ENCODE measurements around the gene MCCD1. TPM values are rescaled to one million over a fixed set of nuclear protein-coding genes. Genes with fewer than 3 reads are reported as not detected.
"Not testable (repeated sequence)": the region's sequence is repeated elsewhere in the genome, so short reads cannot be mapped to it uniquely, and the experiment has no call there.

Gene MCCD1
- not detected for total RNA-seq
- long read RNA-seq, result 0 reads

DNA sequence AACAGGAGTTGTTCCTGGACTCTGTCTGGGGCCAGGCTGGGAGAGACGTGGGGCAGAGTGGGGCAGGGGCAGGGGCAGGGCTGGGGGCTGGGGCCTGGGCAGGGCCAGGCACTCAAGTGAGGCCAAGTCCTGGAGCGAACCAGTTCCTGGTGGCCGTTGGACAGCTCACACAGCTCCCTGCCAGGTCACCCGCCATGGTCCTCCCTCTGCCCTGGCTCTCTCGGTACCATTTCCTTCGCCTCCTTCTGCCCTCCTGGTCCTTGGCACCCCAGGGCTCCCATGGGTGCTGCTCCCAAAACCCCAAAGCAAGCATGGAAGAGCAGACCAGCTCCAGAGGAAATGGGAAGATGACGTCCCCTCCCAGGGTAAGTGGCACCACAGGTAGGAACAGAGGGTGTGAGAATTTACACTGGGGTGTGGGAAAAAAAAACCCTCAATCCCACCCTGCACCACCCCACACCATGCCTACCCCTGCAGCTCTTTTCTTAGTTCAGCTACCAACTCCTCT is at the start of gene MCCD1:
Gene MCCD1, plus strand, starts transcription at position 142 of the 508 bp plus-strand sequence. Its CDS starts 53 bp downstream, at position 195.
- intact Hi-C loops (cut with DNase I), result no loop called here
- DNase-seq (ENCODE audit: low spot score), result no peak

DNA sequence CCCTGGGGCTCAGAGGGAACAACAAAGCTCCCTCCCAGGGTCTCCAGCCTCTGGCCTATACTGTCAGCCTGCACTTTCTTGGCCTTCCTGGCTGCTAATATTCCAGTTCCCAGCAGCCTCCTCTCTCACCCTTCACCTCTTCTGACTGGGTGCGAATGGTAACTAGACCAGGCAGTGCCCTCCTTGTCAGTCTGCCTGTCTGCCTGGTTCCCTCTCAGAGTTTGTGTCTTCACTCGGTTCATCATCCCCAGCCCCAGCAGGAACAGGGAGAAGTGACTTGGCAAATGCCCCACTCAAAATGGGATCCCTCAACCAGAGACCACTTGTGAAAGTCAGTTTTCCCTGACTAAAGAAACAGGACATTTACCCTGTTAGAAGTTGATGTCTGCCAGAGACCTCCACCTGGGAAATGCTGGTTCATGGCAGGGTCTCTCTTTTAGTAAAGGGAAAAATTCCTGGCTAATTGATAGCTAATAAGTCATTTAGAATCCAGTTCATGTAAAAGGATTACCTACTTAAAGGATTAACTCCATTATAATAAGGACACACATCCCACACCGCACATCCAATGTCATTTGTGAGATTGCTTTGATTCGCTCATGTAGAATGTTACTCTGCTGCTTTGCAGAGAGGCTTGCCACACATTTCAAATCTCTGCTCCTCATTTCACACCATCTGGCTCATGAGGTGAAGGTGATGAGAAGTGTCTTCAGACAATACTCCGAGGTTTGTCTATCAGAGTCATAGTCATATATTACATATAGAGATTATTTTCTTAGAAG is 49.4 kb upstream of the MCCD1 start:
- intact Hi-C loops (cut with DNase I), result no loop called here
- no peak for DNase-seq (ENCODE audit: low spot score)

DNA sequence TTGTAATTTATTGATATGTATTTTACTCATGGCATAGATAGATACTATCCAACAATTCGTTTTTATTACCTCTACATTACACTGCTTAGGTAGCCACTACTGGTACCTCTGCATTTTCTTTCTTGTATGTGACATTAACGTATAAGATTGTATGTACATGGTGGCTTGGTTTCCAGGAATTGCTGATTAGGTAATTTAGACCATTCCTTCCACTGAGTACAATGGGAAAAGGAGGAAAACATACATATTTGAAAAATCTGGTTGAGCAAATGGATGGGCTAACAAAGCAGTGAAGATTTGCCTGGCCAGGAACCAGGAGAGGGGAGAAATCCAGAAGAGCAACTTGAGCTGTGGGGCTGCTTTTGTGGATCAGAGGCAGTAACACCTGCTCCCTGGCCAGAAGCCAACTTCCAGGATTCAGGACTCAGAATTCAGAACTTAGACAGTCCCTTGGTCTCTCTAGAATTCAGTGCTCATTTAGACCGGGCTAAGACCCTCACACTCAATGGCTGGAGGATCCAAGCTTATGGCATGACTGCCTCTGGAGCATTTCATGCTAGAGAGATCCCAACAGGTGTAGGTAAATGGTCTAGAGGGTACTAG is 48.7 kb upstream of the MCCD1 start:
- intact Hi-C loops (cut with DNase I), result no loop called here

DNA sequence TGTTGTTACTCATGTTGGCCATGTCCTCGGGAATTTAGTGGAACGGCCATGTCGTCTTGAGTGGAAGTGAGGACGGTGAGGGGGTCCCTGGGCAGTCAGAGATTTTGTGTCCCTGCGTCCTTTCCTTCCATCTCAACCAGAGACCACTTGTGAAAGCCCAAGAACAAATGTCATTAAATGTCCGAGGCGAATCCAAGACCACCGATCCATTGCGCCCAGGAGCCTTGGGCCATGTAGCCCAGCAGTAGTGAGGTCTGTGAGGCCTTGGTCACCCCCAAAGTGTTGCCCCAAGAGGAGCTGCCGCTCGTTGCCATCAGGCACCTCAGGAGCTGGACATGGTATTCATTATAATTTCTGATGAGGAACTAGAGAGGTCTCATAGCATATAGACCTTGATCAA is 48.2 kb upstream of the MCCD1 start:
- no peak for DNase-seq (ENCODE audit: low spot score)
- intact Hi-C loops (cut with DNase I), result no loop called here

More for the DNA sequence above, 48.7 kb upstream of the MCCD1 start:
- DNase-seq (ENCODE audit: low spot score), result no peak

GRCh38 chr6:31483392-31483791 is 45.4 kb upstream of the MCCD1 start:
- intact Hi-C loops (cut with DNase I), result no loop called here
- no peak for DNase-seq (ENCODE audit: low spot score)

DNA sequence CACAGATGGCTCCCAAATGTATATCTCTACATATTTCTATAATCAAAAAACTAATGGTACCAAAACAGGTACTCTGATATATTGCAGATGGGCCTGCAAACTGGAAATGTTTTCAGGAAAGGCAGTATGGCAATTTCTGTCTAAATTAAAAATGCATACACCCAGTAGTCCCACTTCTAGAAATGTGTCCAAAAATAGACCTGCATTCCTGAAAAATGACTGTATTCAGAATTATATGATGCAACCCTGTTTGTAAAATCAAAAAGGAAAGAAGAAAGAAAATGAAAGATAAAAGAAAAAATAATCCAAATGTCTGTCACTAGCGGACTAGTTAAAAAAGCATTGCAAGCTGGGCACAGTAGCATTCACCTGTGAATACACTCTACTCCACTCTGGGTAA is 43.7 kb upstream of the MCCD1 start:
- intact Hi-C loops (cut with DNase I), result loop anchor here (5.0 kb wide), 1 partner anchor 93 kb away; no protein-coding TSS in a partner anchor
- no peak for DNase-seq (ENCODE audit: low spot score)

DNA sequence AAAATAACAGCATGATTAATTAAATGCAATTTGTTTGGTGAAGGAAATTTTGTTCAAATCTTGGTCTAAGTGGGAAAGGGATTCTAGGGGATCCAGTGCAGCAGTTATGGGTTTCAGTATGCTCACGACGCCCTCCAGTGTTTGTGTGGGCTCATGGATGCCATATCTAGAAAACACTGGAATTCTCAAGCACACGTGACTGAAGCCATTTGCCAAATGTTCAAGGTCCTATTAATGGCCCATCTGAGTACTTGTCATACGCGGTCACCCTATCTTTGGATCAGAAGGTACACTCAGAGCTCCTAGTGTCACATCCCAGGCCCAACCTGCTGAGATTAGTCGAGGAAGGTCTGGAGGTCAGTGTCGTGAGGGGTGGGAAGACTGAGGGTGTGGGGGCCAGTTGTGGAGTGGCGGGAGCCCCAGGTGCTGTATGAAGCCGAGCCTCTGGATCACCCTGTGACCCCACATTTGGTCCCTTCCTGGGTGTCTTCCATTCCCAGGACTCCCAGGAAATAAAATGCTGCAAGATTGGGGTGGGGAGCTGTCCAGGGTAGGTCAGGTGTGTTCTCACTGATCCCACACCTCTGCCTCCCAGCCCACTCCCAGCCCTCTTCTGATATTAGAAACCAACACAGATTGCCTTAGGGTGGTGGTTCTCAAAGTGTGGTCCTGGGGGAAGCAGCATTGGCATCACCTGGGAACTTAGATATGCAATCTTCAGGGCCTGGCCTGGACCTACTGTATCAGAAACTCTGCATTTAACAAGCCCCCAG is 42.5 kb upstream of the MCCD1 start:
- intact Hi-C loops (cut with DNase I), result loop anchor here (5.0 kb wide), 1 partner anchor 94 kb away; no protein-coding TSS in a partner anchor
- not testable (repeated sequence) for DNase-seq (ENCODE audit: low spot score)

DNA sequence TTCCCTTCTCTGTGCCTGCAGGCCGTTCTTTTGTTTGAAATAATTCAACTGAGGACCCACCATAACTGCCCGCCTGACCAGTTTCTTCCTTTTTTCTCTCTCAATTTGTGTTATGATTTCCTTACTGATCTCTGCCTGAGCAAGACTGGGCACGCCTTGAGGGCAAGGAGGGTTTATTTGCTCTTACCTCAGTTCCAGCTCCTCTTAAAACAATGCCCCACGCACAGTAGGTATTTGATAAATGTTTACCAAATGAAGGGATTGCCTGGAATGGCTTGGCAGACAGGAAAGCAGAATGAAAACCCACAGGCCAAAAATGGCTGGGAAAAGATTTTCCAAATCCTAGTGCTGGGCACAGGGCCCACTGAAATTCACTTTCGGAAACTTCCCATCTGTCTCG is 41.1 kb upstream of the MCCD1 start:
- intact Hi-C loops (cut with DNase I), result loop anchor here (5.0 kb wide), 1 partner anchor 95 kb away; no protein-coding TSS in a partner anchor
- DNase-seq (ENCODE audit: low spot score), result not testable (repeated sequence)

GRCh38 chr6:31489086-31489485 is 39.7 kb upstream of the MCCD1 start:
- intact Hi-C loops (cut with DNase I), result loop anchor here (5.0 kb wide), 1 partner anchor 97 kb away; no protein-coding TSS in a partner anchor
- no peak for DNase-seq (ENCODE audit: low spot score)

- intact Hi-C loops (cut with DNase I), result no loop called here
- DNase-seq (ENCODE audit: low spot score), result no peak
Observed at GRCh38 chr6:31490115-31490873, 38.5 kb upstream of the MCCD1 start.

GRCh38 chr6:31493550-31493874 is 35.2 kb upstream of the MCCD1 start:
- intact Hi-C loops (cut with DNase I), result loop anchor here (2.0 kb wide), 1 partner anchor 49 kb away; the partner anchor contains the start of gene DDX39B
- DNase-seq (ENCODE audit: low spot score), result not testable (repeated sequence)

DNA sequence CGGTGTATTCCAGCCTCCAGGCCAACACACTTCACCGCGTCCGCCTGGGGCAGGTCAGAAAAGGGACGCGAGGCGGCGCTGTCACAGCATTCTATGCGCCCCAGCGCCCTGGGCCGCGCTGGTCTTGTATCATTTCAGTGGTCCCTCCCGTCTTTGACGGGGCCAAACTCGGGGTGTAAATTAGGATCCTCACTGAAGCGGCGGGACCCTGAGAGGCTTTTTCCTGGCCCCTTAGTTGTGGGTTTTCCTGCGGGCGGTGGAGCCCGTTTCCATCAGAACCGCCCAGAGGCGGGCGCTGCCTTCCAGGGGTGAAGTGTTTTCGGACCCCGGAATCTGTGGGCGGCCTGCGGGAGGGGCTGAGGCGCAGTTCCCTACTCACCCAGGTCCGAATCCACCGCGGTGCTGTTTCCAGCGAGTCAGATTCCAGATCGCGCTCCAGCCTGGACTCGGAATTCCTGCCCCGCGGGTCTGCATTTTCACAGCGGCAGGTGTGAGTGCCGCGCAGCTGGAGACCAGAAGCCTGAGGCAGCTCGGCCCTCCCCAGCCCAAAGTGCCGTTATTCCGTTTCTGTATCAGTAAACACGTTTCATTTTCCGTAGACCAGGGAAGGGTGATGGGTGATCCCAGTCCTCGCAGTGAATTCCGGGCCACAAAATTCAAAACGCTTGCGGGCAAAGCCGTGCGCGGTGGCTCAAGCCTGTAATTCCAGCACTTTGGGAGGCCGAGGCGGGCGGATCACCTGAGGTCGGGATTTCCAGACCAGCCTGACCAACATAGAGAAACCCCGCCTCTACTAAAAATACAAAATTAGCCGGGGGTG is 34.7 kb upstream of the MCCD1 start:
- DNase-seq (ENCODE audit: low spot score), result peak; percentile 94
- intact Hi-C loops (cut with DNase I), result loop anchor here (2.0 kb wide), 1 partner anchor 49 kb away; the partner anchor contains the start of gene DDX39B

DNA sequence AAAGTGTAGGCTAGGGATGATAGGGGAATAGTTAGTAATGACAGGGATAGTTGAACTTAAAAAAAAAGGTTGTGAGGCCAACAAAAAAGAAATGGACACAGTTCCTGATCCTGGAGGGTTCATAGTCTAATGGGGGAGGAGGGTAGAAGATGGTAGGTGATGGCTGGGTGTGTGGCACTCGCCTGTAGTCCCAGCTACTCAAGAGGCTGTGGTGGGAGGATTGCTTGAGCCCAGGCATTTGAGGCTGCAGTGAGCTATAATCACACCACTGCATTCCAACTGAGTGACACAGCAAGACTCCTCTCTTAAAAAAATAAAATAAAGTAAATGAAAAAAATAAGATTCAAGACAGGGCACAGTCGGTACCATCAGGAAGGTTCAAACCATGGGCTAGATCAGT is 33.2 kb upstream of the MCCD1 start:
- intact Hi-C loops (cut with DNase I), result loop anchor here (5.0 kb wide), 1 partner anchor 102 kb away; no protein-coding TSS in a partner anchor
- no peak for DNase-seq (ENCODE audit: low spot score)

- intact Hi-C loops (cut with DNase I), result loop anchor here (5.0 kb wide), 1 partner anchor 100 kb away; no protein-coding TSS in a partner anchor
- DNase-seq (ENCODE audit: low spot score), result not testable (repeated sequence)
Observed at GRCh38 chr6:31496826-31497225, 31.9 kb upstream of the MCCD1 start.

DNA sequence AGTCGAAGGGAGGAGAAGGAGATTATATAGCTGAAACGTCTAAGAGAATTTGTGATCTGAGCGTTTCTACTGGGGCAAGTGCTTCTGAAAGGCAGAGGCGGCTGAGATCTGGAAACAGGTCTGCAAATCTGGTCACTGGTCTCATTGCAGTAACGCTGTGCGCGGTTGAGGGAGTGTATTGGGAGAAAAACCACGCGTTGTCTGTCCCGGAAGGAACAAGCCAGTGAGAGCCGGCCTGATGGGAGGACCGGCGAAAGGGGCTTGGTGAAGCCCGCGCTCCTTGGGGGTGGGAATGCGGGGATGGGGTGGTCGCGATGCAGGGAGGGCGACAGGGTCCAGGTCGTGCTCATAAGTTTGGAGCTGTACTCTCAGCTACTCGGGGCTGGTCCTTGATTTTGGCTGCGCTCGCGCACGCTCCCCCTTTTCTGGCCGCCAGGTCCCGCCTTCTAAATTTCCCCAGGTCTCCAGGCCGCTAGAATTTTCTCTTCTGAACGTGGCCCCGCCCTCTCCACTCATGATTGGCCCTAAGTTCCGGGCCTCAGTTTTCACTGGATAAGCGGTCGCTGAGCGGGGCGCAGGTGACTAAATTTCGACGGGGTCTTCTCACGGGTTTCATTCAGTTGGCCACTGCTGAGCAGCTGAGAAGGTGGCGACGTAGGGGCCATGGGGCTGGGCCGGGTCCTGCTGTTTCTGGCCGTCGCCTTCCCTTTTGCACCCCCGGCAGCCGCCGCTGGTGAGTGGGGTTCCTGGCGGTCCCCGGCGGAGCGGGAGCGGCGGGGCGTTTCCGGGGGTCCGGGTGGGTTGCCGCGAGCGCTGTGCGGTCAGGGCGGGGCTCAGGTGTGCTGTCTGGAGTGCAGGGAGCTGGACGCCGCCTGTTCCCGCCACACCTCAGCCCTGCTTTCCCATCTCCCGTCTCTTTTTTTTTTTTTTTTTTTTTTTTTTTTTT is 31.0 kb upstream of the MCCD1 start, which contains the start of gene MICB:
Gene MICB, plus strand, starts transcription at position 615 of the 946 bp plus-strand sequence. Its CDS starts 49 bp downstream, at position 664.
- intact Hi-C loops (cut with DNase I), result loop anchor here (5.0 kb wide), 1 partner anchor 99 kb away; no protein-coding TSS in a partner anchor
- peak; percentile 93 for DNase-seq (ENCODE audit: low spot score)

GRCh38 chr6:31498748-31499147 is 30.0 kb upstream of the MCCD1 start:
- intact Hi-C loops (cut with DNase I), result loop anchor here (5.0 kb wide), 1 partner anchor 99 kb away; no protein-coding TSS in a partner anchor

GRCh38 chr6:31499648-31500047 is 29.1 kb upstream of the MCCD1 start:
- not testable (repeated sequence) for DNase-seq (ENCODE audit: low spot score)
- intact Hi-C loops (cut with DNase I), result loop anchor here (5.0 kb wide), 1 partner anchor 98 kb away; no protein-coding TSS in a partner anchor

More at GRCh38 chr6:31498748-31499147, 30.0 kb upstream of the MCCD1 start:
- DNase-seq (ENCODE audit: low spot score), result no peak
